Tibial nerve (tissue), 4 donors: Measurements from ENCODE around the gene SPCS1.

Experiments
- CTCF ChIP-seq, 5 experiments: fragments of 200-600 bp in 3 of 5; fragments of 450-650 bp in 2 of 5; sonication (generic) in 3 of 5; IDR thresholded peaks; one replicate each; pipeline ENCODE4 v1.5.1; 2016 to 2019; ENCODE audit warnings: antibody characterized with exemption in 5 of 5, mild to moderate bottlenecking in 3 of 5, moderate library complexity in 2 of 5
- EP300 ChIP-seq, 2 donors: sonication (generic); formaldehyde crosslinking; IDR thresholded peaks; one replicate each; pipeline ENCODE4 v1.6.1; 2017; ENCODE audit warnings: antibody characterized with exemption in 2 of 2, mild to moderate bottlenecking in 1 of 2
- POLR2A ChIP-seq, 2 donors: fragments of 450-650 bp; IDR thresholded peaks; one replicate each; pipeline ENCODE4 v1.6.1; 2017; ENCODE audit warnings: antibody characterized with exemption in 2 of 2, mild to moderate bottlenecking in 2 of 2, moderate library complexity in 2 of 2

- TF ChIP-seq POLR2A (IDR thresholded peaks at IDR 0.05) (peak; percentile 23 to 62), CTCF (IDR thresholded peaks at IDR 0.05) (peak in 2 of 5 experiments; percentile 35 to 54), EP300 (IDR thresholded peaks at IDR 0.05) (peak; percentile 59 to 88)
Observed at GRCh38 chr3:52705688-52706686, at the start of gene SPCS1, which contains the start of gene GLT8D1.
